CD4-positive, alpha-beta T cell treated with Interleukin-15 for 4 hours (primary cell): ENCODE measurements around the gene AICDA.

Experiments used
- DNase-seq: peaks from one replicate; pipeline ENCODE4 v3.0.0-alpha.2; 2020; ENCODE audit warnings: low spot score

The AICDA gene

GRCh38 chr12:8554451-8555195 lies 58.0 kb downstream of the AICDA start:
- no peak for DNase-seq

DNA sequence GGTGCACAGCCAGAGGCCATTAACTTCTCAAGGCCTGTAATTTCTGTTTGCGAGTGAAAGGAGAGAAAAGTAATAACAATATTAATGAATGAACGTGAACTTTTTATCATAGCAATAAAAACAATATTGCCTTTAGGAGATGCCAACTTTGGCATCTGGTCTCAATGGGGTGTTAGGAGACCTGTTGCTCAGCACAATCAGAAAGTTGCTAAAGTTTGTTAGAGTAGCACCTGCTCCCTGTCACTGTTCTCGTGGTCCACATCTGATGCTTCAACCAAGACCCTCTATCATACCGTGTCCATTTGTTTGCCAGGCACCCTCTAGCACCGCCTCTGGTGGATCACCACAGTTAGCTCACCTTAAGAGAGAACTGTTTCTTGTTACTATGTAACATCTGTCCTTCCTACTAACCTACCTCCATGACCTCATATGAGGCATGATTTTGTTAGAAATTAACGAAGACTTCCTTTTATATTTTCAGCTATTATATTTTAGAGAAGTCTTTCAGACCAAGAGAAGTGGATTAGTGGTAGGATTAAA lies 59.5 kb downstream of the AICDA start:
- DNase-seq, result no peak
